ENCODE data around the gene PARK7.

DNA sequence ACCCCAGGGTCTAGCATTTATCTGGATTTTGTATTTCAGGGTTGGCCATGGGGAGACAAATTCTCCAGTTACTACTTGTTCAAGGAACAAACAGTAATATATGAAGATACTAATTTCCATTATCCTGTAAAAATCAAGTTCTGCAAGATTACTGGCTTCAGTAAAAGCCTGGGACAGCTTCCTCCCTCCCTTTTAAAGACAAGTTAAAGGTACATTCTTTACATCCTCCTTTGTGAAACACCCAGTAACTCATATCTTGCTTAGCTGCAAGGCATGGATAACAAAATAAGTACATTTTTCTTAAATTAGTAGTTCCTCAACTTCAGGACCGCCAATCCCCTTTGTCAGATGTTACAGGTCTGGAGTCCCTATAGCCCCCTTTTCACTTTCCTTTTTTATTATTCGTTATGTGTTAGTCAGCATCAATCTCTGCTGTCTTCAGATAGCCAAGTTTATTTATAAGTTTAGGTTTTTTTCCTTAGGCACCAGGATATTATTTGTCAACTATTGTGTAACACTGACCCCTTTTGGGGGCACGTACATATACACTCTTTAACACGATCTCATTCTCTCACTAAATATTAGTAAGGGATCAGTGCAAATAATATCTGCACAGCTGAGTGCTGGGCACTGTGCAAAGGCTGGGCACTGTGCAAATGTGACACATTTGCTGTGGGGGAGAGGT, 54.8 kb downstream of the PARK7 start:
- TF ChIP-seq, protein P1, sequence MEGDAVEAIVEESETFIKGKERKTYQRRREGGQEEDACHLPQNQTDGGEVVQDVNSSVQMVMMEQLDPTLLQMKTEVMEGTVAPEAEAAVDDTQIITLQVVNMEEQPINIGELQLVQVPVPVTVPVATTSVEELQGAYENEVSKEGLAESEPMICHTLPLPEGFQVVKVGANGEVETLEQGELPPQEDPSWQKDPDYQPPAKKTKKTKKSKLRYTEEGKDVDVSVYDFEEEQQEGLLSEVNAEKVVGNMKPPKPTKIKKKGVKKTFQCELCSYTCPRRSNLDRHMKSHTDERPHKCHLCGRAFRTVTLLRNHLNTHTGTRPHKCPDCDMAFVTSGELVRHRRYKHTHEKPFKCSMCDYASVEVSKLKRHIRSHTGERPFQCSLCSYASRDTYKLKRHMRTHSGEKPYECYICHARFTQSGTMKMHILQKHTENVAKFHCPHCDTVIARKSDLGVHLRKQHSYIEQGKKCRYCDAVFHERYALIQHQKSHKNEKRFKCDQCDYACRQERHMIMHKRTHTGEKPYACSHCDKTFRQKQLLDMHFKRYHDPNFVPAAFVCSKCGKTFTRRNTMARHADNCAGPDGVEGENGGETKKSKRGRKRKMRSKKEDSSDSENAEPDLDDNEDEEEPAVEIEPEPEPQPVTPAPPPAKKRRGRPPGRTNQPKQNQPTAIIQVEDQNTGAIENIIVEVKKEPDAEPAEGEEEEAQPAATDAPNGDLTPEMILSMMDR (IDR thresholded peaks at IDR 0.05) = no peak; the same call in 2 of the 3 replicates
- TF ChIP-seq POLR2A (IDR thresholded peaks at IDR 0.05; ENCODE audit: low read length) (no peak), ZFP36 (IDR thresholded peaks at IDR 0.05; ENCODE audit: borderline replicate concordance, partially characterized antibody) (no peak), HOXB13 (CRISPR knock-in tag; IDR thresholded peaks at IDR 0.05; ENCODE audit: low read depth) (no peak), BHLHE40 (IDR thresholded peaks at IDR 0.05; ENCODE audit: low read depth, low read length) (no peak), EP300 (IDR thresholded peaks at IDR 0.05) (no peak), MYC (IDR thresholded peaks at IDR 0.05; ENCODE audit: borderline replicate concordance, low read length) (no peak), REST (IDR thresholded peaks at IDR 0.05) (no peak), RNF2 (IDR thresholded peaks at IDR 0.05; ENCODE audit: borderline replicate concordance, low read depth) (no peak), CBX8 (IDR thresholded peaks at IDR 0.05) (no peak), RAD21 (conservative IDR thresholded peaks at IDR 0.05 in 1 of 2, IDR thresholded peaks at IDR 0.05 in 1 of 2) (0 out of 5 replicates have a peak, but pooled peaks of 1 of the 2 experiments have one; percentile 10), CHD2 (IDR thresholded peaks at IDR 0.05; ENCODE audit: low read length, partially characterized antibody) (no peak)

Measured in A549 (cell line).